ENCODE results near the gene LIMA1. TPM values are rescaled to one million over a fixed set of nuclear protein-coding genes. Genes with fewer than 3 reads are reported as not detected.

The LIMA1 gene
- polyA plus RNA-seq, 1 donor: 191 TPM

Other genes starting within 250 kb of the LIMA1 start
- 4.7 TPM for gene ASIC1, start 225.9 kb downstream of the LIMA1 start, polyA plus RNA-seq
- gene SMARCD1, start 198.2 kb downstream of the LIMA1 start, polyA plus RNA-seq: 63.3 TPM
- 174 TPM for gene GPD1, start 179.5 kb downstream of the LIMA1 start, polyA plus RNA-seq
- gene COX14, start 171.3 kb downstream of the LIMA1 start, polyA plus RNA-seq: 54.2 TPM
- gene CERS5, start 116.2 kb downstream of the LIMA1 start, polyA plus RNA-seq: 32.5 TPM
- 0.28 TPM for gene FAM186A, start 113.1 kb upstream of the LIMA1 start, polyA plus RNA-seq
- 32.2 TPM for gene LARP4, start 117.4 kb upstream of the LIMA1 start, polyA plus RNA-seq
- gene DIP2B, start 221.5 kb upstream of the LIMA1 start, polyA plus RNA-seq: 18.2 TPM

Data from large intestine (tissue), 1 donor.